T-cell (primary cell): ENCODE results near the gene ZFPM1. TPM values are rescaled to one million over a fixed set of nuclear protein-coding genes. Genes with fewer than 3 reads are reported as not detected.
A peak's percentile ranks its signal among the peaks of the same experiment; 100 is the strongest.

ENCODE experiments used
- ATAC-seq, 4 experiments: fragments of 200-7000 bp in 3 of 4; fragments of 150-1000 bp in 1 of 4; cut with Tn5 transposase; replicated peaks in 1 of 4; 1 replicate in 3 of 4; 2 replicates in 1 of 4; pipeline ENCODE4 v1.10.0; 2021; ENCODE audit warnings: moderate library complexity in 3 of 4, mild to moderate bottlenecking in 2 of 4, moderate number of reproducible peaks in 1 of 4
- CTCF ChIA-PET, 2 donors: fragments of 300-600 bp; sonication (Branson Sonifier 250); formaldehyde crosslinking; loops; one replicate each; lab custom pipeline; 2022; ENCODE audit warnings: antibody characterized with exemption in 2 of 2; lab: Charles Lee
- POLR2A ChIA-PET, 2 donors: fragments of 300-600 bp; sonication (Branson Sonifier 250); formaldehyde crosslinking; loops; one replicate each; lab custom pipeline; 2022; ENCODE audit warnings: antibody characterized with exemption in 2 of 2; lab: Charles Lee
- DNase-seq, 35 experiments: peaks; one replicate each; pipeline versions ENCODE4 v3.0.0 to v3.0.0-alpha.2; 2013 to 2023
- H3K27ac ChIP-seq: one replicate; pipeline ENCODE4 v1.5.1; 2013; ENCODE audit warnings: low read length
- H3K27me3 ChIP-seq, 2 experiments: replicated peaks in 1 of 2; 1 replicate in 1 of 2; 2 replicates in 1 of 2; pipeline versions ENCODE4 v1.6.1 to v1.7.0; 2013; ENCODE audit warnings: low read length in 1 of 2, mixed read lengths in 1 of 2; ENCODE audit not compliant: control insufficient read depth in 2 of 2, insufficient read depth in 2 of 2; ENCODE audit errors: extremely low read depth in 1 of 2
- H3K36me3 ChIP-seq, 2 donors: 1 replicate in 1 of 2; 2 replicates in 1 of 2; pipeline versions ENCODE4 v1.6.1 to v1.7.0; 2013; ENCODE audit warnings: low read length in 1 of 2; ENCODE audit not compliant: control insufficient read depth in 2 of 2, insufficient read depth in 1 of 2; ENCODE audit errors: extremely low read depth in 1 of 2
- H3K4me1 ChIP-seq, 2 experiments: 1 replicate in 1 of 2; 2 replicates in 1 of 2; pipeline versions ENCODE4 v1.6.1 to v1.7.0; 2013; ENCODE audit warnings: low read length in 2 of 2, mixed read lengths in 1 of 2; ENCODE audit not compliant: insufficient read depth in 2 of 2, control insufficient read depth in 1 of 2; ENCODE audit errors: extremely low read depth in 1 of 2
- H3K4me3 ChIP-seq, 2 donors: 1 replicate in 1 of 2; 2 replicates in 1 of 2; pipeline versions ENCODE4 v1.5.1 to v1.7.0; 2013; ENCODE audit warnings: mild to moderate bottlenecking in 2 of 2, low read length in 1 of 2, moderate library complexity in 1 of 2; ENCODE audit not compliant: control insufficient read depth in 1 of 2; ENCODE audit errors: extremely low read depth in 1 of 2
- H3K9me3 ChIP-seq: 2 replicates; pipeline ENCODE4 v1.7.0; 2013
- H3K27ac Mint-ChIP-seq, 2 donors: one replicate each; pipeline ENCODE4 v1.8.0; 2020 to 2021; ENCODE audit warnings: mild to moderate bottlenecking in 2 of 2, mixed read lengths in 2 of 2
- H3K27me3 Mint-ChIP-seq, 2 donors: one replicate each; pipeline ENCODE4 v1.8.0; 2021 to 2022; ENCODE audit warnings: mixed read lengths in 2 of 2
- H3K36me3 Mint-ChIP-seq: one replicate; pipeline ENCODE4 v1.8.0; 2021; ENCODE audit warnings: mixed read lengths
- H3K4me1 Mint-ChIP-seq, 3 donors: one replicate each; pipeline ENCODE4 v1.8.0; 2020 to 2022; ENCODE audit warnings: mixed read lengths in 3 of 3, mild to moderate bottlenecking in 1 of 3
- H3K4me3 Mint-ChIP-seq, 3 donors: one replicate each; pipeline ENCODE4 v1.8.0; 2020 to 2022; ENCODE audit warnings: mild to moderate bottlenecking in 3 of 3, mixed read lengths in 3 of 3, moderate library complexity in 3 of 3
- H3K9me3 Mint-ChIP-seq, 3 donors: one replicate each; pipeline ENCODE4 v1.8.0; 2020 to 2022; ENCODE audit warnings: mixed read lengths in 3 of 3
- WGBS: methylation state at CpG from one replicate; pipeline ENCODE4 v1.1.5; 2013; ENCODE audit warnings: missing lambda C conversion rate; ENCODE audit not compliant: insufficient coverage; 5-methylcytosine and 5-hydroxymethylcytosine counted together
- total RNA-seq, 35 experiments: library from RNA in 6 of 35; stranded (reverse) in 6 of 35; fragments of 120-200 nt in 1 of 35; gene quantifications; one replicate each; pipeline versions ENCODE4 v1.2.1 to v1.2.4 and lab custom pipeline; 2013 to 2026

ZFPM1 gene
- total RNA-seq (10 to 100 TPM; 19.6 to 38.4 (median 33.1) TPM), total RNA-seq (lab: John Stamatoyannopoulos, UW) (11.9 to 68.5 (median 25.8) reads per million in 29 experiments)
- 5.4 TPM for total RNA-seq (2013)

DNA sequence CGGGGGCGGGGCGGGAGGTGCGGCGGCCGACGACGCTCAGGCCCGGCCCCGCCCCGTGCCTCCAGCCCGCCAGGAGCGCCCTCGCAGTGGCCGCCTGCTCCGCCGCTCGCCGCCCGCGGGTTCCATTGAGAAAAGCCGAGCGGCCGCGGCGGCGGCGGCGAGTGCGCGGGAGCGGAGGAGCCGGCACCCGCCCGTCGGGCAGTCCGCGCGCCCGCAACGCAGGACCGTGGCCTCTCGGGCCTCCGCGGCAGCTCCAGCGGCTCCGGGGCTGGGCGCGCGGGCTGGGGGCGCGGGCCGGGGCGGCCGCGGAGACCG, at the start of gene ZFPM1:
Gene ZFPM1 (plus strand): TSS at position 64 of the 315 bp plus-strand sequence. CDS start 359 bp downstream, outside the sequence.
- H3K27ac Mint-ChIP-seq = peak within 1 kb of the TSS; percentile 69 to 78
- ChIA-PET POLR2A (no interaction called here), CTCF (no interaction called here)
- H3K4me3 Mint-ChIP-seq = peak within 1 kb of the TSS; percentile 82 to 90 (median 89)
- no peaks in the 10 kb centered on the region for H3K9me3 Mint-ChIP-seq
- under 1% methylated on average over 57 of the region's 57 CpGs for WGBS
- H3K36me3 ChIP-seq = no peaks in the 10 kb centered on the region
- H3K4me1 ChIP-seq = peaks cover 8 to 50% of the 10 kb centered on the region in 2 experiments
- no peak for DNase-seq
- no peaks in the 10 kb centered on the region for H3K36me3 Mint-ChIP-seq
- no peaks in the 10 kb centered on the region for H3K27me3 ChIP-seq
- peaks cover 30 to 35% (median 32%) of the 10 kb centered on the region in 3 donors for H3K4me1 Mint-ChIP-seq
- H3K4me3 ChIP-seq = peak within 1 kb of the TSS; percentile 72 to 94
- no peak for ATAC-seq
- peak within 1 kb of the TSS; percentile 79 for H3K27ac ChIP-seq
- H3K27me3 Mint-ChIP-seq = no peaks in the 10 kb centered on the region
- H3K9me3 ChIP-seq = no peaks in the 10 kb centered on the region

DNA sequence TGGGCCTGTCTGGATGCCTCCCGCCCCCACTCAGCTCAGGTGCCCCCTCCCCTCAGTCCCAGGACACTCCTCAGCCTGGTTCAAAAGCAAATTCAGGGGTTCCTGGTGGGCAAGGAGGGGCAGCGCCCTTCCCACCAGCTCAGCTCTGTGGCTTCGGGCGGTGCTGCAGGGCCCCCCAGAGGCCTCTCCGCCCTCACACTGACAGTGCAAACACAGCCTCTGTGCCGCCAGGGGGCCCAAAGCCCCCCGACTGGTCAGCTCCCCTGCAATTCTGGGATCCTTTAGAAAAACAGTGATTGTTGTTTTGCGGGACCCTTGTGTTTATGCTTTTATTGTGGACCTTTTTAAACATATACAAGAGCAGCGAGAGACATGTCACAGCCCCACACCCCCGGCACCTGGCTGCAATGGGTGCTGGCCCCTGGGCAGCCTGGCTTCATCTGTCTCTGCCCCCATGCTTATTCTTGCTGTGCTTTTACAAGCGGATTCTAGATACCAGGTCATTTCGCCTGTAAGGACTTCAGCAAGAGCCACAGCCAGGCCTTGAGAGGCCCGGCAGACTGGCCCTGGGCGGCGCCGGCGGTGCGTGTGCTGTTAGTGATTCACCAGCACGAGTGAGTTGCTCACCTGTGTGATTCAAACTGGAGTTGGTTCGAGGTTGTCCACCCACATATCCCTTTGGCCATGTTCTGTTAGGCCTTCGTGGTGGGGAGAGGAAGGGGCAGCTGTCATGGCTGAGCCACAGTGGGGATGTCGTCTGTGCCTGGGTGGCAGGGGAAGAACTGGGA, 49.1 kb upstream of the ZFPM1 start:
- WGBS = 76% methylated on average over 19 of the region's 22 CpGs
- no peak for ATAC-seq
- peaks cover 0 to 7% (median 5%) of the 10 kb centered on the region in 3 donors for H3K4me1 Mint-ChIP-seq
- H3K4me3 Mint-ChIP-seq = no peak overlapping the region
- H3K4me1 ChIP-seq = peaks cover 0 to 8% of the 10 kb centered on the region in 2 experiments
- H3K4me3 ChIP-seq = no peak overlapping the region
- POLR2A ChIA-PET = no interaction called here
- DNase-seq = no peak
- no peaks in the 10 kb centered on the region for H3K36me3 Mint-ChIP-seq
- H3K27me3 Mint-ChIP-seq = no peaks in the 10 kb centered on the region
- H3K27ac ChIP-seq = no peak overlapping the region
- H3K27me3 ChIP-seq = peaks cover 0 to 8% of the 10 kb centered on the region in 2 experiments
- no peak overlapping the region for H3K27ac Mint-ChIP-seq
- H3K36me3 ChIP-seq = no peaks in the 10 kb centered on the region
- no peaks in the 10 kb centered on the region for H3K9me3 Mint-ChIP-seq
- CTCF ChIA-PET = no interaction called here
- H3K9me3 ChIP-seq = no peaks in the 10 kb centered on the region

DNA sequence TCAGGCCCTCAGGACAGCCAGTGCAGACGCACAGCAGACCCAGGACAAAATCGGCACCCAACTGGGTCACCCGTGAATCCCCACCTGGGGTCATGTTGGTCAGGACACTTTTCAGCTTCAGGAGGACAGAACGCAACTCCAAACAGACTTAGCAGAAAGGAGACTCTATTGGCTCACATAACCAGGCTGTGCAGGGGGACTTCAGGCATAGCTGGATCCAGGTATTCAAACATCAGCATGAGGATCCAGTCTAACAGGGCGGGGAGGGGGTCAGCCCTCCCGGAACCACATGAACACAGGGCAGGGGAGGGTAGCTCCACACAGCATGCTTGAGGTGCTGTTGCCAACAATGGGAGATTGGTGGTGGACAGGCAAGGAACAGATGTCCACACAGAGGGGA, 48.3 kb upstream of the ZFPM1 start:
- no peak overlapping the region for H3K27ac Mint-ChIP-seq
- no peaks in the 10 kb centered on the region for H3K9me3 Mint-ChIP-seq

DNA sequence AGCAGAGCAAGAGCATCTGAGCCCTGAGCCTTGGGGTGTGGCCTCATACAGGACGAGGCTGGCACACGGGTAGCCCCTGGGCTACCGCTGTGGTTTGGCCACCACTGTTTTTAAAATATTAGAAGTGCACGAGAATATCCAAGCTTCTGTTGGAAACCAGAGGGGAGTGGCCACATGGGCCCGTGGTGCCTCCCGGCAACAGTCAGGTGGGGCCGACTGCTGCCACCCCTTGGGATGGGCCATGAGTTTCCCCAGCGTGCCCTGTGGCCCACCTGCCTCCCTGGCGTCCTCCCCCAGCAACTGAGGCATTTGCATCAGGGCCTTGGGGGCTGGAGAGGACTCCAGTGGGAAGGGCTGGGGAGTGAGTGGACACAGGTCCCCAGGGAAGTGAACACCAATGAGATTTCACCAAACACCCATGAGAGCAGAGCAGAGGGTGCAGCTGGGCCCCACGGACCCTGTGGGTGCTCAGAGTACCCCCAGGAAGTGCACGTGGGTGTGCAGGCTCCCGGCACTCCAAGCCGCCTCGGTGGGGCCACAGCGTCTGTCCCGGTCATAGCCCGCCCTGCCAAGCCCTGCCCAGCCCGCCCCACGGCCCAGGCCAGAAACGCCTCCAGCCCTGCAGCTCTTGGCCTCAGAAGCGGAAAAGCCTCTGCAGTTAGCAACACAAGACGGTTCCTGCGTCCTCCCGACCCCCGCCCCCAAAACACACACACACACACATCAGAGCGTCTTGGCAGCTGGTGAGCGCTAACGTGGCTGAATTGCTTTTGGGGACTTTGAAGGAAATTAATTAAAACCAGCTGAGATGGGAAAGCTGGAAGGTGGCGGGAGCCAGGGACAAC, 47.6 kb upstream of the ZFPM1 start:
- no peaks in the 10 kb centered on the region for H3K36me3 ChIP-seq
- no peak for ATAC-seq
- peaks cover 0 to 8% of the 10 kb centered on the region in 2 experiments for H3K27me3 ChIP-seq
- peaks cover 0 to 7% (median 5%) of the 10 kb centered on the region in 3 donors for H3K4me1 Mint-ChIP-seq
- H3K27me3 Mint-ChIP-seq = no peaks in the 10 kb centered on the region
- WGBS = 72% methylated on average over 16 of the region's 29 CpGs
- H3K27ac Mint-ChIP-seq = no peak overlapping the region
- no peak overlapping the region for H3K4me3 Mint-ChIP-seq
- POLR2A ChIA-PET = no interaction called here
- H3K9me3 ChIP-seq = no peaks in the 10 kb centered on the region
- H3K9me3 Mint-ChIP-seq = no peaks in the 10 kb centered on the region
- no peaks in the 10 kb centered on the region for H3K36me3 Mint-ChIP-seq
- H3K27ac ChIP-seq = no peak overlapping the region
- CTCF ChIA-PET = no interaction called here
- peaks cover 0 to 8% of the 10 kb centered on the region in 2 experiments for H3K4me1 ChIP-seq
- H3K4me3 ChIP-seq = no peak overlapping the region
- no peak for DNase-seq

More for the DNA sequence above, 48.3 kb upstream of the ZFPM1 start:
- H3K4me1 Mint-ChIP-seq = peaks cover 0 to 7% (median 5%) of the 10 kb centered on the region in 3 donors
- ATAC-seq (no peak), DNase-seq (no peak)
- WGBS = 72% methylated on average over 5 of the region's 6 CpGs
- no peaks in the 10 kb centered on the region for H3K27me3 Mint-ChIP-seq
- Histone ChIP-seq H3K27ac (no peak overlapping the region), H3K9me3 (no peaks in the 10 kb centered on the region), H3K4me3 (no peak overlapping the region), H3K4me1 (peaks cover 0 to 8% of the 10 kb centered on the region in 2 experiments), H3K36me3 (no peaks in the 10 kb centered on the region), H3K27me3 (peaks cover 0 to 8% of the 10 kb centered on the region in 2 experiments)
- no peak overlapping the region for H3K4me3 Mint-ChIP-seq
- no peaks in the 10 kb centered on the region for H3K36me3 Mint-ChIP-seq
- ChIA-PET CTCF (no interaction called here), POLR2A (no interaction called here)

DNA sequence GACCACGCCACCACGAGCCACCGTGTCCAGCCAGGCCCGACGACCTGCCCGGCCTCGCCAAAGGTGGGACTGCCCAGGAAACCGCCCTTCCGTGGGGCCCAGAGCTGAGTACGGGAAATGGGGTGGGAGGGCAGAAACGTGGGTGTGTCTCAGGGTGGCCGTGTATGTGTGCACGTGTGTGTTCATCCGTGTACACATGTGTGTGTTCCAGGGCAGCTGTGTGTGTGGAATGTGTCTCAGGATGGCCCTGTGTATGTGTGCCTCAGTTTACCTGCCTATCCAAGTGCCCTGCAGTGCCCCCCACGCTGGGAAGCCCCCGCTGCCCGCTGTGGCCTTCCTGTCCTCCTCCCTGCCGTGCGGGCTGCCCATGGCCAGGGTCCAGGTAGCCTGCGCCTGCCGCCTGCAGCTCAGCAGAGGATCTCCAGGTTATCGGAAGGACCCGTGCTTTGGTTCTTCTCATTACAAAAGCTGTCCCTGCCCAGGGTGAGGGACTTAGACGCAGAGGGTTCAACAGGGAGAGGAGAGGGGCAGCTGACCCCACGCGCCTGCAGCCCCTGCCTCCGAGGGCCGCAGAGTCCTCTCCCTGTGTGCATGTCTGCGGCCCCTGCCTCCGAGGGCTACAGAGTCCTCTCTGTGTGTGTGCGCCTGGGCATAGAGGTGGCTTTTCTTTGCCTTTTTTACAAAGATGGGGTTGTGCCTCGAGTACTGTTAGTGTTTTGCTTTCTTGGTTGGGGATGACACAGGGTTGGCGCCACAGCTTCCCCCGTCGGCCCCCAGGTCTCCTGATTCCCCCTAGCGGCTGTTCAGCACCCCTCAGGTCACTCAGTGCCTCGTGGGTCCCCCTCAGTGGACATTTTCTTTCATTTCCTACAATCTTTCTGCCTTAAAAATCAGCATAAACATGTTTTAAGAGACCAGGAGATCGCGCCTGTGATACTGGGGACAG, 46.7 kb upstream of the ZFPM1 start:
- Histone ChIP-seq H3K36me3 (no peaks in the 10 kb centered on the region), H3K4me1 (peaks cover 0 to 8% of the 10 kb centered on the region in 2 experiments), H3K27me3 (peaks cover 0 to 8% of the 10 kb centered on the region in 2 experiments), H3K9me3 (no peaks in the 10 kb centered on the region), H3K27ac (no peak overlapping the region), H3K4me3 (no peak overlapping the region)
- Mint-ChIP-seq H3K27ac (peak overlapping the region in 1 of 2 donors; percentile 43), H3K9me3 (no peaks in the 10 kb centered on the region), H3K4me1 (peaks cover 0 to 7% (median 5%) of the 10 kb centered on the region in 3 donors), H3K4me3 (no peak overlapping the region), H3K27me3 (no peaks in the 10 kb centered on the region), H3K36me3 (no peaks in the 10 kb centered on the region)
- CTCF ChIA-PET = no interaction called here
- POLR2A ChIA-PET = no interaction called here
- 75% methylated on average over 36 of the region's 39 CpGs for WGBS
- no peak for ATAC-seq
- no peak for DNase-seq

DNA sequence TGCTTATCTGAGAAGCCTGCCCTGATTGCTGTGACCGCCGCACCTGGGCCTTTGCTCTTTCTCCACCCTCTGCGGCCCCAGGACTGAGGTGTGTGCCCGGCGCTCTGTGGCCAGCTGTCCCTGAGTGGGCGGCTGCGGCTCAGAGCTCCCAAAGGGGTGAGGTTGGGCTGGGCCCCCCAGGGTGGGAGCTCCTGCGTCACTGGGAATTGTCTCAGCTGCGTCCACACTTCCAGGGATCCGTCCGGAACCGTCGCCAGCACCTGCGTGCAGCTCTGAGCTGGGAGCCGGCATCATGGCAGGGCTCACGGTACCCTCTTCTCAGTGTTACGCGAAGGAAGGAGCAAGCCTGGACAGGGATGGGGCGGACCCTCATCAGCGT, 46.0 kb upstream of the ZFPM1 start:
- POLR2A ChIA-PET = no interaction called here

More for the DNA sequence above, 46.0 kb upstream of the ZFPM1 start:
- Mint-ChIP-seq H3K36me3 (no peaks in the 10 kb centered on the region), H3K4me1 (peaks cover 0 to 7% (median 5%) of the 10 kb centered on the region in 3 donors), H3K4me3 (no peak overlapping the region), H3K27me3 (no peaks in the 10 kb centered on the region), H3K9me3 (no peaks in the 10 kb centered on the region), H3K27ac (peak overlapping the region in 1 of 2 donors; percentile 43)
- Histone ChIP-seq H3K27me3 (peaks cover 0 to 8% of the 10 kb centered on the region in 2 experiments), H3K4me1 (peaks cover 0 to 8% of the 10 kb centered on the region in 2 experiments), H3K9me3 (no peaks in the 10 kb centered on the region), H3K4me3 (no peak overlapping the region), H3K36me3 (no peaks in the 10 kb centered on the region), H3K27ac (no peak overlapping the region)
- WGBS = 94% methylated on average over 20 of the region's 20 CpGs
- DNase-seq (no peak), ATAC-seq (no peak)
- CTCF ChIA-PET = no interaction called here
